ENCODE data around the gene LRP5.

LRP5 gene

DNA sequence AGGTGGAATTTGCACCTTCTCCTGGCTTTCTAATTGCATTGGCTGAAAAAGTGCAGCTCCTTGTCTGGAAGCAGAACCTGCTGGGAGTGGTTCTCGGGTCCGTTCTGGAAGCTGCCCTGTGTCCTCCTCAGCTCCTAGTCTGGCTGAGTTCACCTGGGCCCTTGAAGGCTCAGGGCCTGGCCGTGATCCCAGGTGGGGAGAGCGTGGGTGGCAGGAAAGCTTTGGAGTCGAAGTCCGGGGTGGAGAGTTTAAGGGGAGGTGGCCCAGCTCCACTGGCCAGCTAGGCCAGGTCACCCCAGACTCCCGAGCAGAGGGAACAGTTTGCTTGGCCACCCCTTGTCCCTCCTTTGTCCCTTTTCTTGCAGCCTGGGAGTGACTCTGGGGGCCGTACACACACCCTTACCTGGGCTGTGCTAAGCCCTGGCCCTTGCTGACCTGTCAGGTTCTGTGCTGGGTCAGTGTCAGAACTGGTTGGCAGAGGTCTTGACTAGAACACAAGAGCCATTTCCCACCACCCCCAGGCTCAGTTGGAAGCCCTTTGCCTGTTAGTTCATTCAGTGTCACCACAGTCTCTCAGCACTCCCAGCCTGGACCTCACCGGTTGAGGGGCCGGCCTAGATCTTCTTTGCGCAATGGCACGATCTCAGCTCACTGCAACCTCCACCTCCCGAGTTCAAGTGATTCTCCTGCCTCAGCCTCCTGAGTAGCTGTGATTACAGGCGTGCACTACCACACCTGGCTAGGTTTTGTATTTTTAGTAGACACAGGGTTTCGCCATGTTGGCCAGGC lies 37.3 kb downstream of the LRP5 start:
- DNase-seq: no peak

DNA sequence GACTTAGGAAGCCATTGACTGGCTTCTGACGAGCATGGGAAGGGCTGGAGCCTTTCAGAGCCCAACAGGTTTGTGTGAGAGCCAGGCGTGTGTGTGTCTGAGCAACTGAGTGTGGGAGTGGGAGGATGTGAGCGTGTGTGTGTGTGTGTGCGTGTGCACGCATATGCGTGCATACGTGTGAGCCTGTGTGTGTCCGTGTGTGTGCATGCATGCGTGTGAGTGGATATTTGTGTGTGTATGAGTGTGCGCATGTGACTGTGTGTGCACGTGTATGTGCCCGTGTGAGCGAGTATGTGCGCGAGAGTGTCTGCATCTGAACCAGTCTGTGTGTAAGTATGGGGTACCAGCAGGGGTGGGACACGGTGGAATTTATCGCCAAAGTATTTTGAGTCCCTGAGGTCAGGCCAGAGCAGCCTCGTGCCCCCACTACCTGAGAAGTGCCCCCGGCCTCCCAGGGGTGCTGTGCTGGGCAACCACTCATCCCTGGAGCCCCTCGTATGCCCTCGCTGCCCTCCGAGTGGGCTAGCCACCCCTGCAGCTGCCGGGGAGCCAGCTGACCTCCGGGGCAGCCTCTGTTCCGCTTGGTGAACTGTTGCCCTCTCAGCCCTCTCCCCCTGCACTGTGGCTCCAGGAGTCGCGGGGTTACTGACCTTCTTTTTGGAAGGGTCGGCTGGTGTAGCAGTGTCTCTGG lies 38.5 kb downstream of the LRP5 start:
- no peak for DNase-seq

DNA sequence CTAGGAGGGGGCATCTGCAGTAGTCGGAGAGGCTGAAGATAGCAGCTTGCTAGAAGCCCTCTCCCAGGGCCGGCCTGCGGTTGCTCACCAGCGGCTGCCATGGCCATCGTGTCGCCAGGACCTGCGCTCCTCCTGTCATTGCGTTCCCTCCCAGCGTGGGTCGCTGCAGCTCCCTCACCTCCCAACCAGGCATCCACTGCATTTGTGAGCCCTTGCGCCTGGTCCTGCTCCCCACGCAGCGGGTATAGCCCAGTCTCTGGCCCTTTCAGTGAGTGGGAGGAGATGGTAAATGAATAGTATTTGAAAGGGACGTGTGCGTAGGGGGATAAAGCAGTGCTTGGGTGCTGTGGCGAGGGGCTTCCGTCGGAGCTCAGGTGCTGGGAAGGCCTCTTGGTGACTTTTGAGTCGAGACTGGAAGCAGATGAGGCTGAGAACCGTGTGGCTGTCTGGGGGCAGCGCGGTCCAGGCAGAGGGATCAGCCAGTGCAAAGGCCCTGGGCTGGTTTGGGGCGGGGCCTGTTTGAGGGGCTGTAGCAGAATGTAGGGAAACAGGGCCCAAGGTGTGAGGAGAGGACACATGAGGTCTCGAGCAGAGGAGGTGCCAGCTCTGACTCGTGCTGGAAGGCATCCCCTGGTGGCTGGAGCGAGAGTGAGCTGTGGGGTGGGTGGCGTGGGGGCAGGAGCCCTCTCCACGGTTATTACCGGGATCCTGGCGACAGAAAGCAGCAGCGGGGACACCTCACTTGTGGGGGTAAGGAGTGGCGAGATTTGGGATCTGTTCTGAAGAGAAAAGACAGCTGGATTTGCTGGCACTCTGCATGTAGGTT lies 39.3 kb downstream of the LRP5 start:
- no peak for DNase-seq

DNA sequence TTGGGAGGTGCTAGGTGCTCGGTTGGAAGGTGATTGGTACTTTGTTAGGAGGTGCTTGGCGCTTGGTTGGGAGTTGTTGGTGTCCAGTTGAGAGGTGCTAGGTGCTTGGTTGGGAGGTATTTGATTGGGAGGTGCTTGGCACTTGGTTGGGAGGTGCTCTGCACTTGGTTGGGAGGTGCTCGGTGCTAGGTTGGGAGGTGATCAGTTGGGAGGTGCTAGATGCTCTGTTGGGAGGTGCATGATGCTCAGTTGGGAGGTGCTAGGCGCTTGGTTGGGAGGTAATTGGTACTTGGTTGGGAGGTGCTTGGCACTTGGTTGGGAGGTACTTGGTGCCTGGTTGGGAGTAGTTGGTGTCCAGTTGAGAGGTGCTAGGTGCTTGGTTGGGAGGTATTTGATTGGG lies 40.2 kb downstream of the LRP5 start:
- no peak for DNase-seq

DNA sequence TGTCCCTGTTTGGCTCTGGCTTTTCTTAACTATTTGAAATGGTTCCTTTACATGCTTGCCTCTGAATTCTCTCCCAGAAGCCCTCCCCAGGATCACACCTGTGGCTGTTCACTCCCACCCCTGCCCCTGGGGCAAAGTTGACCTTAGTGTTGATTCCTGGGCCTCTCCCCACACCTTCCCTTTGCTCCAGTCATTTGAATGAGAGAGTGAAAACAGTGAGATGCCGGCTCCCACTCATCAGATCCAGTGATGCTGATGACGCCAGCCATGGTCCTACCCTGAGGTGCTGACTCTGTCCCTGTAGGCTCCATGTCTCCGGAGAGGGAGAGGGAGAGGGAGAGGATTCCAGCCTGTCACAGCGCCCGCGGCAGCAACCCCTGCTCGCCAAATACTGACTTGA lies 40.7 kb downstream of the LRP5 start:
- DNase-seq: no peak

DNA sequence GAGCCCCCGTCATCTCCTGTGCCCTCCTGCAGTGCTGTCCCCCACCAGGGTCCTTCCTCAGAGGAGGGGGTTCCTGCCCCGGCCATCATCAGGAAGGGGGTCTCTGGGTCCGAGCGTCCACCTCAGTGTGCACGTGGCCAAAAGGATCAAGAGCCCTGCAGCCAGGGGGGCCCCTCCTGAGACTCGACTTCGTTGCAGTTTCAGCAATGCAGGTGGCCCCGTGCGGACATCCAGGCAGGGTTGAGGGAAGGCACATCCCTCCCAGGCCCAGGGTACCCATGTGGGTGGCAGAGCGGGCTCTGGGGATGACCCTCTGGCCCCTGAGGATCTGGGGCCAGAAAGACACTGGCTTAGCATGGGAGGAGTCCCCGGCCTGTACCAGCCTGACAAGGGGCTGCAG lies 41.3 kb downstream of the LRP5 start:
- no peak for DNase-seq

DNA sequence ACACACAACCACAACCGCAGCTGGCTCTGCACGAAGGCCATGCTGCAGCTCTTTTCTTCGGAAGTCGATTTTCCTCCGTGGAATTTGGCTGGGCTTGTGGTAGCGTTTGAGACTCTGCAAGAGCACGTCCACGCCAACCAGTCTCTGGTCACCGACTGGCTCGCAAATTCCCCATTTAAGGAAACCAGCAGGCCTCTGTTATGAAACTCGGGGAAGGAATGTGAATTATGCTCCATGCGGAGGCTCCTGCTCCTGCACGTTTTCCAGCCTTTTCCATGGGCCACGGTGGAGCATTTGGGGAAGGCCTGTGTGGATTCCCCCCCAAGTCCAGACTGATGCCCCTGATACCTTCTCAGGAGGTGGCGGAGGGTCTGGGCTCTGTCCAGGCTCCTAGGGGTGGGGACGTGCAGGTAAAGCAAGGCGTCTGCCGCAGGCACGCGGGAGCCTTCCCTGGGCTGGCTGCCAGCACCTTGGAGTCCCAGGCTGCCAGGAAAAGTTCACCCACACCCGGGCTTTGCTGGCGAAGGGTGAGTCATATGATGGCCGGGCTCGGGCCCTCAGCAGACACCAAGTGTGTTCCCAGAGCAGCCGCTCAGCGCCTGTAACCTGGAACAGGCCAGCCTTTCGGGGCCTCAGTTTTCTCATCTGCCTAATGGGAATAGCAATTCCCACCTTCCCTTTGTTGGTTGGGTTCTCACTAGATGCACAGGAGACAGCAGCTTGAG lies 41.9 kb downstream of the LRP5 start:
- DNase-seq: no peak

DNA sequence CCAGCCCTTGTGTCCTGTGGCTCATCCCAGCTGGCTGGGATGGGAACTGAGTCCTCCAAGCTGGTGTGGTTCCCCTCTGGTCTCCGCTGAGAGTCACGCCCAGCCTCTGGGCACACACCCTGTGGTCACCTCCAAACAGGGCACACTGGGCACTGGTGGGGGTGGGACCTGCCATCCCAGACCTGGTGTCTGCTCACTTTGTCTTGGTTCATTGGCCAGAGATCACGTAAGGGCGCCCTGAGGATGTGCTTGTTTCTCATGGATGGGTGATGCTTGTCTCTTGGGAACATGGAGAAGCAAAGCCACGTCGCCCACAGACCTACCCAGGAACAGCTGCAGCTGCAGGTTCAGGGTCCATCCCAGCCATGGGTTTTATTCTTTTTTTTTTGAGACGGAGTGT lies 43.1 kb downstream of the LRP5 start:
- no peak for DNase-seq

DNA sequence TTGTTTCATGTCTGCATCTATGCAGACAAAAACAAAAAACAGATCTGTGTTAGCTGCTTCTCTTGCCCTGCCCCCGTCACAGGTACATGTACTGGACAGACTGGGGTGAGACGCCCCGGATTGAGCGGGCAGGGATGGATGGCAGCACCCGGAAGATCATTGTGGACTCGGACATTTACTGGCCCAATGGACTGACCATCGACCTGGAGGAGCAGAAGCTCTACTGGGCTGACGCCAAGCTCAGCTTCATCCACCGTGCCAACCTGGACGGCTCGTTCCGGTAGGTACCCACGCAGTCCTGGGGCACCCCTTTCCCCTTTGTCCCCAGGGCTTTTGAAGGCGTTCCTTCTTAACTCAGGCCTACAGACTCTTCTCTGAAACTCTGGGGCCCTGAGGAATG lies 45.2 kb downstream of the LRP5 start:
- DNase-seq: no peak

DNA sequence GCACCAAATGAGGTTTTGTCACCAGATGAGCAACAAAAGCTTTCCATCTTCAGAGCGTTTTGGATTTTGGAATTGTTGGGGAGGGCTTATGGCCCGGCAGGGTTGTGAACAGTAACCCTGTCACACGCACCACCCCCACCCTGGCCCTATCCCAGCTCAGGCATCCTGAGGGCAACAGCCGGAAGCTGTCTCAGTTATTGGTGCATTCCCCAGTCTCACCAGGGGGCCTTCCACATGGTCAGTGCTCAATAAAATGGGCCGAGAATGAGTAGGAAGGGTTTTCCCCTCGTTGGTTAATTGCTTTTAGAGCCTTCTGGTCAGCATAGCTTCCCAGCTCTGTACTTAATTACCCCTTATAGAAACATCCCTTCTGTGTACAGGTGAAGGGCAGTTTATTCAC lies 46.0 kb downstream of the LRP5 start:
- DNase-seq: no peak

DNA sequence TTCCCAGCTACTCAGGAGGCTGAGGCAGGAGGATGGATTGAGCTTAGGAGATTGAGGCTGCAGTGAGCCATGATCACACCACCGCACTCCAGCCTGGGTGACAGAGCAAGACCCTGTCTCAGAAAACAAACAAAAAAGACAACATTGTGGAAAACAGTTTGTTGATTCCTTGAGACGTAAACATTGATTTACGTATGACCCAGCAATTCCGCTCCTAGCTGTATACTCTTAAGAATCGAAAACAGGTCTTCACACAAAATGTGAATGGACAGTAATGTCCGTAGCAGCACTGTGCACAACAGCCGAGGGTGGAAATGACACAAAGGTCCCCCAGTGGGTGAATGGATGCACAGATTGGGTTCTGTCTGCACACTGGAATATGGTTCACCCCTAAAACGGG lies 49.3 kb downstream of the LRP5 start:
- no peak for DNase-seq

DNA sequence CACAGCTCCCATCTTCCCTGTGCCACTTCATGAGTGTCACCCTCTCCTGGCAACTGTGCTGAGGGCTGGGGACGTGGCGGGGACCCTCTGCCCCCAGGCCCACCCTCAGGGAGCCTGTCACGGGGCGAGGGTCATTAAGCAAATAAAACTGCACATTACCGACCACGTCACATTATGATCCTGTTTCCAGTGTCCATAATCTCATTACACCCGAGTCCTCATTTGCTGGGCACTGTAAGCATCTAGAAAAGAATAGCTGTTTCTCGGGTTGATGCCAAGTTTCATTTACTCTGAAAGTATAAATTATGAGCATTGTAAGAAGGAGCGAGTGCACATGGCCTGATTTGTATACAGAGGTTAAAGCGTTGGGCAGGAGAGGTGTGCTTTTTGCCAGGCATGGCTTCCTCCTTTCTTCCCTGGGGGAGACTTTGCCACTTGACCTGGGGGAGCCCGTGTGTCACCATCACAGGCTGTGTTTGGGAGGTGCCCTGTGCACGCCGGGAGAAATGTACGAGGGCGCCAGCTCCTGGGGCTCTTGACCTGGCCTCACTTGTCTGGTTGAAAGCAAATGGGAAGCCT lies 50.5 kb downstream of the LRP5 start:
- no peak for DNase-seq

DNA sequence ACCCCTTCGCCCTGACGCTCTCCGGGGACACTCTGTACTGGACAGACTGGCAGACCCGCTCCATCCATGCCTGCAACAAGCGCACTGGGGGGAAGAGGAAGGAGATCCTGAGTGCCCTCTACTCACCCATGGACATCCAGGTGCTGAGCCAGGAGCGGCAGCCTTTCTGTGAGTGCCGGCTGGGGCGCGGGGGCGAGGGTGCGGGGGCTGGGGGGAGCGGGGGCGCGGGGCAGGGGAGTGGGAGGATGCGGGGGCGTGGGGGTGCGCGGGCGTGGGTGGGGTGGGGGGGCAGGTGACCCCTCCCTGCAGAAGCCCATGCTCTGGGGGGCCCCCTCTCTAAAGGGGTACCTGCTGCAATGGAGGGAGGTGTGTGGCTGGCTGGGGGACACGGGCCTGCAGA lies 51.4 kb downstream of the LRP5 start:
- no peak for DNase-seq

DNA sequence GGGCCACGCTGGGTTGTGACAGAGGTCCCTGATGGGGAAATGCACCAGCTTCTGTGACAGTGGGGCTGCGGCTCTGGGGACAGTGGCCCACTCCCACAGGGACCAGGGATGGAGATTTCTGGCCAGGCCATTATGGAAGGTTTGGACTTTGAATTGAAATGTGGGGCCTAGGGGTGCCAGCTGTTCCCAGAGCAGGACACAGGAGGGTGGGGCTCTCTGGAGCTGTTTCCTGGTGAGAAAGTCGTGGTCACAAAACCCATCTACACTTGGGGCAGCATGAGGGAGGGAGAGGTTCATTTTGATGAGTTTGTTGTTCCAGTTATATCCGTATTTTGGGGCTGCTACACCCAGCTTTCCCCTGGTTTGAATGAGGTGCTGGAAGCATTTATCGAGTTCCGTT lies 52.2 kb downstream of the LRP5 start:
- DNase-seq: no peak

DNA sequence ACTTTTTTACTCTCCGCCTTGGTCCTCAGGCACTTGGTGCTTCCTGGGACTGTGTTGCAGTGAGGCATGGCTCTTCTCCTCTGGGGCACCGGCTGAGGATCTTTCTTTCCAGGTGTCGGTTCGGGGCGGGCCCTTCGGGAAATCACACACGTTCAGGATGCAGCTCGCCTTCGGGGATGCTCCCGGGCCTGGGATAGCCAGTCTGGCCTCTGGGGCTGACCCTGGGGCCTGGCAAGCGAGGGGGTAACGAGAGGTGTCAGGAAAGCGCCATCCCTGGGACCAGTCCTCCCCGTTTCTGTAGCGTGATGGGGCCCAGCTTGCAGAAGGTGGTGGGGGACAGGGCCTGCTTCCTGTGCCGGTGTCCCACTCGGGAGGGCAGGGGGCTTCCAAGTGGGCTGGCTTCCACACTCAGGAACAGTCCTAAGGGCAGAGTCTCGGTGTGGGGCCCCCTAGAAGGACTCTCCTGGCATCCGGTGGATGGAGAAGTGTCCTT lies 53.6 kb downstream of the LRP5 start:
- DNase-seq: no peak

DNA sequence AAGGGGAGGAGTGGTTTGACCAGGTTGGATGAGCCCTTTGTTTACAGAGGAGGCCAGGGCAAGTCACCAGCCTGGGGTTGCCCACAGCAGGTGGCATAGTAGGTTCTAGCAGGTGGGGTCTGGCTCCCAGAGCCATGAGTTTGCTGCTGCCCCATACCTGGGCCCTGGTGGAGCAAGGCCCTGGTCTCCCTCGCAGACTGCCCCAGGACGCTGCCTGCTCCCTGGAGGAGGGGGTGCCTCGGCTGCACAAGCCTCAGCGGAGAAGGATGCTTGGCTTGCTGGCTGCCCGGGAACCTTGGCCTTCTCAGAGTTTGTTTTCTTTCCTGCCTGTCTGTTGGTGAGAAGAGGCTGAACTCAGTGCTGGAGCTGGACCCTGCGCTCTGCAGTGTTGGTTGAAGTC lies 54.9 kb downstream of the LRP5 start:
- DNase-seq: no peak

DNA sequence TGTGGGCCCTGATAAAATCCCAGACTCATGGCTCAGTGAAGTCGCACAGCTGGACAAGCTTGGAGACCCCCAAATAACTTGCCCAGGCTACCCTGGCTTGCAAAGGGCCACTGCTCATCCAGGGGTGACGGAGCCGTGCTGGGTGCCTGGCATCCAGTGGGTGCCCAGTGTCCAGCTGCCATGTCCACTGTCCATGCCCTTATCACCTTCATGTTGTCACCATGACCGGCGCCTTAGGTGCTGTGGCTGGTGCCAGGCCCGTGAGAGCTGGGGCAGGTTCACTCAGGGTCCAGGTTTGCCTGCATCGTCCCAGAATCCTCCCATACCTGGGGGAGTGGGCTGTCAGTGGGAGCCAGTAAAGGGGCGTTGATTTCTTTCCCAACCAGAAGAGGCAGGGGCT lies 57.4 kb downstream of the LRP5 start:
- DNase-seq: no peak

DNA sequence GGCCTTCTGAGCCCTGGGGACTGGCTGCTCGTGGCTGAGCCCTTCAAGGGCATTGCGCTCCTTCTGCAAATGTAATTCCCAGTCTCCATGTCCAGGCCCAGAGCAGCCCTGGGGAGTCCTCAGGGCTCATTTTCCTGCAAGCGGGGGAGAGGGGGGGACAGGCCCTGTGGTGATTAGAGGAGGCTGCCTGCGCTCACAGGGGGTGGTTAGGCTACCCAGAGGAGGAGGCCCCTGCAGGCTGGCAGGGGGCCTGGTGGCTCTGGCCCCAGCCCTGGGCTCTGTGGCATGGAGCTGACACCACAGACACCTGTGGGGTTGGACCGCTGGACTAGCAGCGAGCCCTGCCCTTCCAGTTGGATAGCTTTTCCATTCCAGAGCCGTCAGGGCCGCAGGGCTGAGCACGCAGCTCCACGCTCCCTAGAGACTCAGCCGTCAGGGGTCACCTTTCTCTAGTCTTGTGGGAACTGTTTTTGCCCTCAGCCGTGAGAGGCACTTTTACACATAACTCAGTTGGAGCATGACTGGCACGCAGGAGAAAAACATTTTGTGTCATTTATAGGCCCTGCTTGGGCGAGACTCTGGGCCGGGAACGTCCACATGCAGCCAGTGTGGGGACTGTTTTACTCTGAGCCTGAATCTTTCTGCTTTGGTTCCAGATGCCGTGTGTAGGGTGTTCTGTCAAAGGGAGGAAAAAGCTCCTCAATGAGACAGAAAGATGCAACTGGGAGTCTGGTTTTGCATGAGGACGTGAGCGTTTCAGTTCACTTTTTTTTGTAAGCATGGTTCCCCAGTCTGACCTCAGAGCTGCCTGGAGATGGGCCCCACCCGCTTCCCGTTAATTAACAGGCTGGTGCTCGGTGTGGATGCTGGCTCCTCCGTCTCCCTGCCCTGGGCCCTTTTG lies 58.1 kb downstream of the LRP5 start:
- DNase-seq: no peak

DNA sequence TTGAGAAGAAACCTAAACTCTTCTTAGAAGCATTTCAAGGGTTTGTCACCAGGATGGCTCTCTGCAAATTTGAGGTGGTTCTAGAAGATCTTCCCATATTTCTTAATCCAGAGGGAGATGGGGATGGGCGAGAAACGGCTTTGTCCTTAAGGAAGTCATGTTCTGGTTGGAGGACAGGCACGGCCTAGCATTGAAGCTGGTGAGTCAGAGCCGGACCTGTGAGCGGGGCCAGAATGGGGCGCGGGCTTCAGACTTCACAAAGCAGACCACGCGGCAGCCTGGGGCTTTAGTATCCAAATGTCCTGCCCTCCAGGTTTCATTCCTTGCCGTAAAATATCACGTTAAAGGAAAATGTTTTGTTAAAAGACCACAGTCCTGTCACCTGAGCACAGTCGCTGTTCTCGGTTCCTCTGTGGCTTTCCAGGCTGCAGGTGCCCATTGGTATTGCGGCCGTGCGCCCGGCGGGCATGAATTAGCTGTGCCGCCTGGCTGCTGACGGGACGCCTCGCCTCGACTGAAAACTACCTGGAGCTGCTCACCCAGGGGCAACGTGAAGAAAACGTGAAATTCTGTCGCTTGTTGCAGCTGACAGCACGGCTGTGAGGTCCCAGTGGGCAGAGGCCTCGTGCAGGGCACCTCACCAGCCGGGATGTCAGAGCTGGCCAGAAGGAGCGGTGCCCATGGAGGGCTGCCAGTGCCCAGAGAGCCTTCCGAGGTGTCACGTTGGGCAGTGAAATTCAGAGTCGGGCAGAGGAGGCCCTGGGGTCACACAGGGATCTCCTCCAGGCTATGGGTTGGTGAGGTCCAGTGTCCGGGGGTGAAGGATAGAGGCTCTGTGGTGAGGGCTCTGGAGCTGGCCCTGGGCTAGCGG lies 59.0 kb downstream of the LRP5 start:
- DNase-seq: no peak

DNA sequence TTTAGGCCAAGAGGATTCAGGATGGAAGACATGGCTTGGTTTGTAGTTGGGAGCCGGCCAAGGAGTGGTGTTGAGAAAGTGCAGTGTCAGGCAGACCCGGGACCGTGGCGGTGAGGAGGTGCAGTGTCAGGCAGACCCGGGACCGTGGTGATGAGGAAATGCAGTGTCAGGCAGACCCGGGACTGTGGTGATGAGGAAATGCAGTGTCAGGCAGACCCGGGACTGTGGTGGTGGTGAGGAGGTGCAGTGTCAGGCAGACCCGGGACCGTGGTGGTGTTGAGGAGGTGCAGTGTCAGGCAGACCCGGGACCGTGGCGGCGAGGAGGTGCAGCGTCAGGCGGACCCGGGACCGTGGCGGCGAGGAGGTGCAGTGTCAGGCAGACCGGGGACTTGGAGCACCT lies 59.7 kb downstream of the LRP5 start:
- no peak for DNase-seq

DNA sequence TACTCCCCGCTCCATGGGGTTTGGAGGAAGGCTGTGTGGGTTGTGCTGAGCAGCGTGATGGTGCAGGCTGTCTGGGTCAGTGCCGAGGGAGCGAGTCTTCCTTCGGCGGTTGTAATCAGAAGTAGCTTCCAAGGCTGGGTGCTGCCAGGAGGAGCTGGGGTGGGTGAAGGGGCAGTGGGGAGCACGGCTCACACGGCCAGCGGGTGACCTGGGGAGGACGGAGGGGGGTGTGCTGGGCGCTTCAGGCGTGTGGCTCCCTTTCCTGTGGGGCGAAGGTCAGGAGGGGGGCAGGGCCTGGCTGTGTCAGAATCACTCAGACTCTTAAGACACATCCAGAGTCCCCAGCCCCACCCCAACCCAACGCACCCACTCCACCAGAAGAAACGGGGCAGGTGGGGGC lies 60.2 kb downstream of the LRP5 start:
- no peak for DNase-seq
